Measurements from ENCODE around the gene BRD4.
"Not testable (repeated sequence)": the region's sequence is repeated elsewhere in the genome, so short reads cannot be mapped to it uniquely, and the experiment has no call there.

Gene BRD4

DNA sequence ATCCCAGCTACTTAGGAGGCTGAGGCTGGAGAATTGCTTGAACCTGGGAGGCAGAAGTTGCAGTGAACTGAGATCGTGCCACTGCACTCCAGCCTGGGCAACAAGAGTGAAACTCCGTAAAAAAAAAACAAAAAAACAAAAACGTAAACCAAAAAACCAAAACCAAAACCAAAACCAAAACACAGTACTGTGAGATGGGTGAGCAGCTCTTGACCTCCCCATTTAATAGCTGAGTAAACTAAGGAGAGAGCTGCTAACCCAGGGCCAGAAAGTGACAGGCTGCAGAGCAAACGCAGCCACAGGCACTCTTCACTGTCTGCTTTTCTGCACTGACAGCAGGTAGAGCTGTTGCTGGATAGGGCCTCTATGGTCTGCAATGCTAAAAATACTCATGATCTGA, 27.7 kb upstream of the BRD4 start:
- not testable (repeated sequence) for DNase-seq (ENCODE audit: low read depth in 2 of 2)

GRCh38 chr19:15358918-15359317, 26.6 kb upstream of the BRD4 start:
- no peak for DNase-seq (ENCODE audit: low read depth in 2 of 2)

DNA sequence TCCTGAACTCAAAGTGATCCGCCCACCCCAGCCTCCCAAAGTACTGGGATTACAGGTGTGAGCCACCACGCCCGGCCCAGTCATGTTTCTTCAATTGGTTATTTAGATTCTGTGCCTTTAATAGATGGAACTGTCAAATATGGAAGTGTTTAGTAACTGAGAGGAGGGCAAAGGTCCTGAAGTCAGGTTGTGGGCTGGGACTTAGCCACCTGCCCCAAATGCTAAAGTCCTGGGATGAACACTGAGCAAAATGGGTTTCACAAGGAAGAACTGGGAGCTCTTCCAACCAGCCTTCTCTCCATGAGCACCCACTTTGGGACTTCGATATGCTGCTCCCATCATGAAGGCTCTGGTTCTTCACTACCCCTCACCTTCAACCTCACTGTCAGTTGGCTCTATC, 25.6 kb upstream of the BRD4 start:
- no peak for DNase-seq (ENCODE audit: low read depth in 2 of 2)

GRCh38 chr19:15354566-15355296, 22.4 kb upstream of the BRD4 start:
- DNase-seq (ENCODE audit: low read depth in 2 of 2), result no peak

GRCh38 chr19:15353908-15354307, 21.6 kb upstream of the BRD4 start:
- DNase-seq (ENCODE audit: low read depth in 2 of 2), result no peak

DNA sequence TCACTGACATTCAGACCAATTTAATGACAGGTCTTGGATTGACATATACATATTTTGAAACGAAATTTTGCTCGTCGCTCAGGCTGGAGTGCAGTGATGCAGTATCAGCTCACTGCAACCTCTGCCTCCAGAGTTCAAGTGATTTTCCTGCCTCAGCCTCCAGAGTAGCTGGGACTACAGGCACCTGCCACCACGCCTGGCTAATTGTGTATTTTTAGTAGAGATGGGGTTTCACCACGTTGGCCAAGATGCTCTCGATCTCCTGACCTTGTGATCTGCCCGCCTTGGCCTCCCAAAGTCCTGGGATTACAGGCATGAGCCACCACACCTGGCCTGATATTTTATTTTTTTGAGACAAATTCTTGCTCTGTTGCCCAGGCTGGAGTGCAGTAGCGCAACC, 20.2 kb upstream of the BRD4 start:
- DNase-seq (ENCODE audit: low read depth in 2 of 2), result not testable (repeated sequence)

GRCh38 chr19:15341328-15341727, 9.0 kb upstream of the BRD4 start:
- DNase-seq (ENCODE audit: low read depth in 2 of 2), result not testable (repeated sequence)

DNA sequence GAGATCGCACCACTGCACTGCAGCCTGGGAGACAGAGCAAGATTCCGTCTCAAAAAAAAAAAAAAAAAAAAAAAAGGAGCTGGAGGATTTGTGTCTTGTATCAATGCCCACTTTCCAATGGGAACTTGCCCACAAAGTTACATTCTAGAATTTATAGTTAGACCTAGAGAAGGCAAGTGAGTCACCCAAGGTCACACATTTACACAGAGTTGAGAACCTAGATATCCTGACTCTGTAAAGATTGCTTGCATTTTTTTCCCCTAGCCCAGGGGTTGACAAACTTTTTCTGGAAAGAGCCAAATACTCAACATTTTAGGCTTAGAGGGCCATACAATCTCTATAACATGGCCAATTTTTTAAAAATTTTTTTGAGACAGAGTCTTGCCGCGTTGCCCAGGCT, 7.7 kb upstream of the BRD4 start:
- no peak for DNase-seq (ENCODE audit: low read depth in 2 of 2)

DNA sequence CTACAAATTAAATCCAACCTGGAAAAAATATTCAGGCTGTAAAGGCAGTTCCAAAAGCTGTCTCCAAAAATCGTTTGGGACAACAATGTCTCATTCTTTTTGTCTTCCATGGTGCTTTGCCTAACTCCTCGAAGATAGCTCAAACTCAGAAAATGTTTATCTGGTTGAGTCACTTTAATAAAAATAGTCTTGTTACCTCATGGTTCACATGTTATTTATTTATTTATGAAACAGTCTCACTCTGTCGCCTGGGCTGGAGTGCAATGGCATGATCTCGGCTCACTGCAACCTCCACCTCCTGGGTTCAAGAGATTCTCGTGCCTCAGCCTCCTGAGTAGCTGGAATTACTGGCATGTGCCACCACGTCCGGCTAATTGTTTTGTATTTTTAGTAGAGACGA, 4.9 kb upstream of the BRD4 start:
- no peak for DNase-seq (ENCODE audit: low read depth in 2 of 2)

- not testable (repeated sequence) for DNase-seq (ENCODE audit: low read depth in 2 of 2)
Observed at GRCh38 chr19:15335992-15336391, 3.7 kb upstream of the BRD4 start.

DNA sequence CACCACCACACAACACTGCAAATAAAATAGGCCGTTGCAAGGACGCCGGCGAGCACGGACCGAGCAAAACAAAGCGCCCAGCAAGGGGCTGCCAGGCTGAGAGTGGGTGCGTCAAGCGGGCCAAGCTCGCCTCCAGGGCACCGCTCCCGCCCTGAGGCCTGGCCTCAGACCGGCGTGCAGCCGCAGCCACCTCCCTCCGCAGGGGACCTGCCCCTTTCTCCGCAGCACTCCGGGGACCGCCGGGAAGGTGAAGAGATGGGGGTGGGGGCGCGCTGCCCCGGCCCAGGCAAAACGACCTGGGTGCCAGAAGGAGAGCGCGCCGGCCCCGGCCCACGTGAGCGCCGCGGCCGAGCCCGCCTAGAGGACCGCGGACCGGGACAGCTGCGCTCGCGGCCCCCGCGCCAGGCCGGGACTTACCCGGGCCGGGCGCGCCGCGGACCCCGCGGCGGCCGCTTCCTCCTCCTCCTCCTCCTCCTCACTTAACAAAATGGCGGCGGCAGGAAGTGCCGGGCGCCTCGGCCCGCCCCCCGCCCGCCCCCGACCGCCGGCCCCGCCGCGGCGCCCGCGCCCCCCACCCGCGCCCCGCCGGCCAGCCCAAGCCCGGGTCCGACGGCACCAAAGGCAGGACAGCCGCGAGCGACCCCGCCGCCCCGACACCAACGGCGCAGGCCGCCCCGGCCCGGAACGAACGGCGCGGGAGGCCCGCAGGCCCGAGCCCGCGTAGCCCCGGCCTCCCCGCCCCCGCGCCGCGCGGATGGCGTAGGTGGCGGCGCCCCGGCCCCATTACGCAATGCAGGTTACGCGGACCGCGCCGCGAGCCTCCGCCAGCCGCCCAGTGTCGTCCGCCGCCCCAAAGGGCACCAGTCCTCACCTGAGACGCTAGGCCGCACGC, 674 bp downstream of the BRD4 start:
- DNase-seq (ENCODE audit: low read depth in 2 of 2), result peak; percentile 35 to 62

DNA sequence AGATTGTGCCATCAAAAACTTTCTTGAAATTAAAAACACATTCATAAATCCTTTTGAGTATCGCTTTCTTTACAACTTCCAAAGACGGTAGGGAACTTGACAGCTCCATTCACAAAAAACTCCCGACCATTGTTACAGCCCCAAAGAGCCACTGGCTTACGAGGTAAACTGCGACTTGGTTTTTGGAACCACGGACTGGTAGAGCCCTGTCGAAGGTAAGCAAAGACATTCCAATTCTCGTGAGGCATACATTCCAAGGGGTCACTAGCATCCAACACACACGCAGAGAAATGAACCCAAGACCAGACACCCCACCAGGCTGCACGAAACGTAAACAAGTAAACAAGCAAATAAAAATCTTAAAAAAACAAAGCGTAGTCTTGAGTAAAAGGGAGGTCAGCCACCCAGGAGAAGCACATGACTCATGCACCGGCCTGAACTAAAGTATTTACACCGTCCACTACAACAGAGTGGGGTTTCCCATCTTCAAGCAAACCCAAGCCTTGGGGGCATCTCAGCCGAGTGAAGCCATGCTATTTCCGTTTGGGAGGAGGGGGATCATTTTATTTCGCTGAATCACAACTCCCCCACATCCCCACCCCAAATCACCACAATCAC, 1.4 kb downstream of the BRD4 start:
- DNase-seq (ENCODE audit: low read depth in 2 of 2), result no peak

DNA sequence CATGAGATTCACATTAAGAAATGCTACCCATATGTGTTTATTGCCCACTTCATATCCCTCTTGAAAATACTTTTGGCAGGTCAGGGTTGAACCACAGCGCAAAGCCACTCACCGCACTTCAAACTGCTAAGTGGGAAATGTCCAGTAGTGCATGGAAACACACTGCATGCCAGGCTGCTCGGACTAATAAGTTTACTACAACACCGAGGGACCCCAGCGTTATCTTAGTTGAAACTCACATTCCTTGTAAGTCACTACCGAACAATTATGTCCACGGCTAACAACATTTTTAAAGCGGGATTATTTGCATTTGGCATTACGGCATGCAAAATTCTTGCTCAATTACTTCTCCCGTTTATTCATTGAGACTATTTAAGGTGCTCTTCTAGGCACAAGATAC, 4.0 kb downstream of the BRD4 start:
- DNase-seq (ENCODE audit: low read depth in 2 of 2), result no peak

DNA sequence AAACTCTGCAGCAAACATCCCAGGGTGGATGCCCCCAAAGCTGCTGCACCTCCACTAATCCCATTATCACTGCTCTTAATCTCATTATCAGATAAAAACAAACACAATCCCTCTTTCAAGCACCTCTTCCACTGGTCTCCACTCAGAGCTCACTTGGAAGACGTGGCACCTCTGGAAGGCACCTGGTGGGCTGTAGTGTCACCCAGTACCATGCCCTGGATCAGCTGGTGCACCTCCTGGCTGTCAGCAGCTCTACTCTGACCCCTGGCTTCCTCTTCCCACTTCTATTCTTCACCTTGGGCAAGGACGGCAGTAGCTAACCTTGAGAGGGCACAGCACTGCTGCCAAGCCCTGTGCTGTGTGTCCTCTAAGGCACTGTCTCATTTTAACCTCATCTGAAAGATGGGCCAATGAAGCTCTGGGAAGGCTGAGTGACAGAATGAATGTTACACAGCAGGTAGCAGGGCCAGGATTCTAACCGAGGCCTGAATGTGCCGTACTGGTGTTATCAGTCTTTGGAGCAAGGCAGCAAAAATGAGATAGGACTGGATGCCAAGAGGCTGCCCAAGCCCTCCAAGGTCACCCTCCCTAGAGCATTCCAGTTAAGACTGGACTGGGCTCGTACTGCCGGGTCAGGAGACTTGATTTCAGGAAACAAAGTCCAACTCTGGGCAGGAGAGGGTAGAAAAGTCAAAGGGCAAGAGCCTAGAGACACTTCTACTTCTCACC, 7.4 kb downstream of the BRD4 start:
- DNase-seq (ENCODE audit: low read depth in 2 of 2), result no peak

- DNase-seq (ENCODE audit: low read depth in 2 of 2), result no peak
Observed at GRCh38 chr19:15323496-15324235, 8.7 kb downstream of the BRD4 start.

- DNase-seq (ENCODE audit: low read depth in 2 of 2), result no peak
Observed at GRCh38 chr19:15321739-15322138, 10.6 kb downstream of the BRD4 start.

DNA sequence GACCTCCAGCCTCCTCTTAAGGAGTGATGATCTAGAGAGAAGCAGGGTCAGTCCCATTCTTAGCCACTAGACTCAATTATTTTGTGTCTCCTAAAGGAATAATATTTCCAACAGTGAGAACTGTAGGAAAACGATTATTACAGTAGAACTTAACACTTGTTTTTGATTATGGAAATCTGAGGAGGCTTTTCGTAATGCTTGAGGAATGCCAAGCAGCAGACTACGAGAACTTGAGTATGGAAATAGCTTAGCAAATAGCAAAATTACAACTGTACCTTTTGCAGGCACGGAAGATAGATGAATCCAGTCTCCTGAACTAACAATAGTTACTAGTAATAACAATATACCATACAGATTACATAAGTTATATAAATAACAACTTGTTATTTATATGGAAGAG, 12.2 kb downstream of the BRD4 start:
- no peak for DNase-seq (ENCODE audit: low read depth in 2 of 2)

DNA sequence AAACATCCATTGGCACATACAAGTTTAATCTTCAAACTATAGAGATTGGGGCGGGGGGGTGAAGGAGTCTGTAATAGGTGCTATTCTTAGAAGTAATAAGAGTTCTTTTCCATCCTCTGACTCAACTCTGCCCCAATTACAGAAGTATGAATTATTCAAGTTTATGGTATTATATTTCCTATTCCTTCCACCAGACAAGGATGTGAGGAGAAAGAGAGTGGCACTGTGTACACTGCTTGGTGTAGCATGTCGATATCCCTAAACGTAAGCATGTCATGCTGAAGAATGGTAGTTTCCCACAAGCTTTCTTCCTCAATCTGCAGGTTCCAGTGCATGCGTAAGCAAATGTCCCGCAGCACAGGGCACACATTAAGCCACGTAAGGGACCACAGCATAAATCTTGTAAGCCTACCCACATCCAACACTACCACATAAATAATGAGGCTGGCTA, 14.1 kb downstream of the BRD4 start:
- DNase-seq (ENCODE audit: low read depth in 2 of 2), result no peak

DNA sequence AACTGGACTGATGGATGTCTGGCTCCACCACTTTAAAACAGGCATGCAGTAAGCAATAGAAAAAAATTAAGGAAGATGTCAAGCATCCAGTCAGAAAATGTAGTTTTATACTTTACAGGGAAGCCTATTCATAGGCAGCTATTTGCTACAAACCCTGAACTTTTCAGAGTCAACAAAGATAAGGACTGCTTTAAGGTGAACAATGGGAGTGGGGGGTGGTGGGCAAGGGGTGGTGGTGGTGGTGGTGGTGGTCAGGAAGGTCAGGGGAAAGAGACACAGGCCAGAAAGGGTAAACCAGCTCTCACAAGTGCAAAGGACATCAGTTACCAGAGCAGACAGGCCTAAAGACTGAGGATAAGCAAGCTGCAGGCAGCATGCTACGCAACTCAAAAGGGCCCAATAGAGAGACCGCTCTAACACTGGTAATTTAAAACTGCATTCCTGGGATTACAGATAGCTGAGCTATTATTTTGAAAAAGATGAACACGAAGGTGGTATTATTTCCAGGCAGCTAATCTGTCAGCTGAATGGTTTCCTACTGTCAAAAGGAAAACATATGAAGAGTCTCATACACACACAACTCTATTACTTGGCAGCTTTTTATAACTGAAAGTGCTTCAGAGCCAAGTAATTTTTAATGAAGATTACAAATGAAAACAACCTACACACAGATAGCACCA, 14.8 kb downstream of the BRD4 start:
- DNase-seq (ENCODE audit: low read depth in 2 of 2), result no peak

DNA sequence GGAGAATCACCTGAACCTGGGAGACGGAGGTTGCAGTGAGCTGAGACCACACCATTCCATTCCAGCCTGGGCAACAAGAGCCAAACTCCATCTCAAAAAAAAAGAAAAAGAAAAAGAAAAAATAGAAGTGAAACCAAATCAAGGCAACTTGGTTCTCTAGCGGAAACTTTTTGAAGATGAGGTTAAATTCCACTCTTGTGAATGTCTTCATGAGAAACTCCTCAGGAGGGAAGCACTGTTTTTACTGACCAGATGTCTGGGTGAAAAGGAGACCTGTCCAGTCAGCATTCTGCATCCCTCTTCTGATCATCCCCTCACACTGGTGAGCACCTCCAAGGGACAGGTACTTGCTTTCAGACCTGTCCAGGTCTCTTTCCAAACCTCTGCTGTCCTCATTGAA, 15.8 kb downstream of the BRD4 start:
- DNase-seq (ENCODE audit: low read depth in 2 of 2), result no peak

DNA sequence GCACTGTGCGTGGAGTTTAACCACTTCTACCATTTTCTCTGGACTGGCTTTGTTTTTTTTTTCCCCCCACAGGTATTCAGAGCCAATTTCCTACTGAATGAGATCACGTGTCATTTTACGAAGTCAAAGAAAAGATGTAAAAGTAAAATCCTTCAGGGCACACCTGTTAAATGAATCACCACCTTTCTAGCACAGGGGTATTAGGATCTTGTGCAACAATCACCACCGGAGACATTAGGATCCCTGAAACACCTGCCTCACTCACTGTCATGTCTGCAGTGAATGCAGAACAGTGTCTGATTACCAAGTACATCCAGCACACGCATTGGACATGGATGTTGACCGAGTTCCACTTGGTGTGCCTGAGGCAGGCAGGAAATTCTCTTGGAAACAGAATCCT, 17.2 kb downstream of the BRD4 start:
- no peak for DNase-seq (ENCODE audit: low read depth in 2 of 2)

Data from stimulated activated CD8-positive, alpha-beta memory T cell treated with anti-CD3 and anti-CD28 coated beads, Interleukin-15, amount 100 ng/mL, for 4 hours (primary cell).